OCI-LY7 (cell line): ENCODE data around the gene MFAP4. TPM values are rescaled to one million over a fixed set of nuclear protein-coding genes. Genes with fewer than 3 reads are reported as not detected.
A peak's percentile ranks its signal among the peaks of the same experiment; 100 is the strongest.

ENCODE experiments used
- BruUV-seq: library from RNA; stranded (reverse); fragments of 400-500 nt; replicated peaks from 2 replicates; lab custom pipeline; 2021; lab: Mats Ljungman, UMichigan
- CTCF ChIA-PET: fragments of 300-600 bp; sonication (Branson Sonifier 250); formaldehyde crosslinking; loops from one replicate; lab custom pipeline; 2022; ENCODE audit warnings: antibody characterized with exemption; ENCODE audit not compliant: unreplicated experiment; lab: Charles Lee
- POLR2A ChIA-PET: fragments of 300-600 bp; sonication (Branson Sonifier 250); formaldehyde crosslinking; loops from one replicate; lab custom pipeline; 2022; ENCODE audit warnings: antibody characterized with exemption; lab: Charles Lee
- DNase-seq: peaks from one replicate; pipeline ENCODE4 v3.0.0-alpha.2; 2015; ENCODE audit warnings: low spot score
- H2AFZ ChIP-seq: fragments of 200-600 bp; sonication (generic), shearing (Covaris generic); 2 replicates; pipeline ENCODE4 v1.6.1; 2014; ENCODE audit warnings: mild to moderate bottlenecking, antibody characterized with exemption, low read length, moderate library complexity
- H3K27ac ChIP-seq: fragments of 200-600 bp; sonication (generic); 2 replicates; pipeline ENCODE4 v1.5.1; 2014; ENCODE audit warnings: mixed run types, low read depth, mild to moderate bottlenecking, moderate library complexity, low read length, inconsistent platforms; ENCODE audit not compliant: poor library complexity, severe bottlenecking
- H3K36me3 ChIP-seq: fragments of 200-600 bp; sonication (generic); 2 replicates; pipeline ENCODE4 v1.6.1; 2014; ENCODE audit warnings: mild to moderate bottlenecking, antibody characterized with exemption, low read length, moderate library complexity, mixed read lengths; ENCODE audit not compliant: insufficient read depth
- H3K4me1 ChIP-seq: fragments of 200-600 bp; sonication (generic); 2 replicates; pipeline ENCODE4 v1.5.1; 2014; ENCODE audit warnings: mild to moderate bottlenecking, low read length; ENCODE audit not compliant: insufficient read depth, poor library complexity, severe bottlenecking
- H3K4me2 ChIP-seq: fragments of 200-600 bp; sonication (generic); 2 replicates; pipeline ENCODE4 v1.6.1; 2014; ENCODE audit warnings: mild to moderate bottlenecking, low read length
- H3K4me3 ChIP-seq: fragments of 200-600 bp; sonication (generic); 2 replicates; pipeline ENCODE4 v1.5.1; 2014; ENCODE audit warnings: mild to moderate bottlenecking, low read depth, low read length; ENCODE audit not compliant: poor library complexity, severe bottlenecking
- H3K79me2 ChIP-seq: fragments of 200-600 bp; sonication (generic); 2 replicates; pipeline ENCODE4 v1.6.1; 2016; ENCODE audit warnings: low read depth, mild to moderate bottlenecking, low read length, moderate library complexity, mixed read lengths; ENCODE audit not compliant: insufficient read depth
- H3K9me2 ChIP-seq: fragments of 200-600 bp; sonication (generic); 2 replicates; pipeline ENCODE4 v1.6.1; 2016; ENCODE audit warnings: mild to moderate bottlenecking, low read length, mixed read lengths; ENCODE audit not compliant: insufficient read depth
- H3K9me3 ChIP-seq: fragments of 200-600 bp; sonication (generic); 2 replicates; pipeline ENCODE4 v1.6.1; 2014; ENCODE audit warnings: mild to moderate bottlenecking, mixed run types, low read length, mixed read lengths
- H4K20me1 ChIP-seq: fragments of 200-600 bp; sonication (generic); 2 replicates; pipeline ENCODE4 v1.6.1; 2014; ENCODE audit warnings: mild to moderate bottlenecking, antibody characterized with exemption, low read length, moderate library complexity, mixed read lengths; ENCODE audit not compliant: insufficient read depth
- CTCF ChIP-seq: fragments of 200-600 bp; sonication (generic); conservative IDR thresholded peaks from 2 replicates; pipeline ENCODE4 v1.5.1; 2014; ENCODE audit warnings: mild to moderate bottlenecking, antibody characterized with exemption, low read length, moderate library complexity, mixed read lengths
- EZH2phosphoT487 ChIP-seq: fragments of 200-600 bp; sonication (generic); IDR thresholded peaks from 2 replicates; pipeline ENCODE4 v1.6.1; 2018; ENCODE audit warnings: low read depth, borderline replicate concordance, mild to moderate bottlenecking, mixed run types, antibody characterized with exemption, low read length, moderate library complexity, mixed read lengths
- intact Hi-C: fragments of 100-400 bp; cut with micrococcal nuclease; formaldehyde crosslinking; loops from one replicate; pipeline ENCODE4 v1.10.0; 2022; ENCODE audit not compliant: unreplicated experiment
- total RNA-seq, 2 experiments: library from RNA; depleted of rRNA in 1 of 2; stranded (reverse); fragments of >200 nt in 1 of 2; shearing (Covaris generic) in 1 of 2; gene quantifications; 2 replicates each; pipeline ENCODE4 v1.2.3, GENCODE V29; 2014 to 2022

MFAP4 gene
- total RNA-seq, 2 experiments from 2014 or later, result 0.65 TPM; not detected in 1

GRCh38 chr17:19398301-19399181, 11.6 kb upstream of the MFAP4 start:
- Histone ChIP-seq H3K36me3 (no peaks in the 10 kb centered on the region), H4K20me1 (no peaks in the 10 kb centered on the region), H3K4me3 (no peak overlapping the region), H2AFZ (peak overlapping the region; percentile 63; the same call in 1 of the 2 replicates), H3K4me1 (peaks cover 13% of the 10 kb centered on the region), H3K79me2 (no peaks in the 10 kb centered on the region), H3K4me2 (no peak overlapping the region), H3K27ac (no peak overlapping the region), H3K9me3 (no peaks in the 10 kb centered on the region), H3K9me2 (no peaks in the 10 kb centered on the region)
- ChIA-PET CTCF (no interaction called here), POLR2A (interaction anchor here (0.7 kb wide), 1 partner anchor 10 kb away, joined by 3 read pairs; no protein-coding TSS in a partner anchor)
- no TSS peak for BruUV-seq
- intact Hi-C loops, result no loop called here
- no peak for TF ChIP-seq EZH2phosphoT487
- no peak for TF ChIP-seq CTCF
- DNase-seq, result no peak

GRCh38 chr17:19397556-19398041, 10.6 kb upstream of the MFAP4 start:
- BruUV-seq, result no TSS peak
- intact Hi-C loops, result loop anchor here (1.0 kb wide), 1 partner anchor 50 kb away; no protein-coding TSS in a partner anchor
- CTCF ChIA-PET, result no interaction called here

More at GRCh38 chr17:19397556-19398041, 10.6 kb upstream of the MFAP4 start:
- POLR2A ChIA-PET, result interaction anchor here (0.8 to 1.3 kb wide), 2 partner anchors 20 to 29 kb away, joined by 3 to 4 read pairs; partner anchors contain the start of gene MAPK7
- Histone ChIP-seq H3K27ac (no peak overlapping the region), H3K4me3 (no peak overlapping the region), H3K79me2 (no peaks in the 10 kb centered on the region), H4K20me1 (no peaks in the 10 kb centered on the region), H3K9me3 (no peaks in the 10 kb centered on the region), H2AFZ (peak overlapping the region; percentile 63; the same call in 1 of the 2 replicates), H3K9me2 (no peaks in the 10 kb centered on the region), H3K36me3 (no peaks in the 10 kb centered on the region), H3K4me1 (peaks cover 13% of the 10 kb centered on the region), H3K4me2 (peak overlapping the region; percentile 9; the same call in 1 of the 2 replicates)
- peak; percentile 80 for DNase-seq
- TF ChIP-seq EZH2phosphoT487 (no peak), CTCF (peak; percentile 82)
